Epithelial cell of umbilical artery (primary cell): Measurements from ENCODE around the gene ODC1. TPM values are rescaled to one million over a fixed set of nuclear protein-coding genes. Genes with fewer than 3 reads are reported as not detected.

Experiments used
- total RNA-seq: library from RNA; depleted of rRNA; stranded (reverse); fragments of >200 nt; gene quantifications from 2 replicates; pipeline ENCODE4 v1.2.3, GENCODE V29; 2014

ODC1 gene
- total RNA-seq = 218 and 221 TPM in 2 replicates

GRCh38 chr2:10447895-10448575, at the start of gene ODC1:
ODC1 (minus strand) TSS chr2:10448327; CDS start chr2:10445032, 3,295 bp downstream.

Other genes starting within 250 kb of the ODC1 start
- 38.7 and 50.0 TPM in 2 replicates for gene HPCAL1, start 145.4 kb downstream of the ODC1 start, total RNA-seq
- 38.3 and 39.4 TPM in 2 replicates for gene NOL10, start 241.6 kb upstream of the ODC1 start, total RNA-seq